GM12878 (cell line): ENCODE results near the gene REV3L. TPM values are rescaled to one million over a fixed set of nuclear protein-coding genes. Genes with fewer than 3 reads are reported as not detected.

Experiments used
- ATAC-seq: fragments of 200-7000 bp; cut with Tn5 transposase; 3 replicates; pipeline ENCODE4 v1.9.1; 2020; ENCODE audit warnings: mild to moderate bottlenecking, moderate library complexity
- BruUV-seq: library from RNA; stranded (reverse); fragments of 400-500 nt; replicated peaks from 2 replicates; lab custom pipeline; 2021; lab: Mats Ljungman, UMichigan
- CTCF ChIA-PET: fragments of 300-600 bp; sonication (Branson Sonifier 250); formaldehyde crosslinking; extraction: SDS; loops from one replicate; lab custom pipeline; 2021; ENCODE audit warnings: inconsistent platforms; lab: Yijun Ruan, JAX
- POLR2A ChIA-PET: fragments of 350-600 bp; formaldehyde crosslinking; extraction: SDS; loops from one replicate; lab custom pipeline; 2021; ENCODE audit warnings: inconsistent platforms; lab: Charles Lee
- RAD21 ChIA-PET: fragments of 300-600 bp; sonication (Branson Sonifier 250); formaldehyde crosslinking; loops from one replicate; lab custom pipeline; 2023; ENCODE audit warnings: antibody characterized with exemption; ENCODE audit not compliant: unreplicated experiment; lab: Charles Lee
- SMC1A ChIA-PET: fragments of 300-600 bp; sonication (Branson Sonifier 250); formaldehyde crosslinking; loops from one replicate; lab custom pipeline; 2023; ENCODE audit not compliant: unreplicated experiment, uncharacterized antibody; lab: Charles Lee
- DNase-seq: peaks from one replicate; pipeline ENCODE4 v3.0.0-alpha.2; 2011; ENCODE audit warnings: low read depth, low spot score
- FAIRE-seq: peaks from 3 replicates; lab custom pipeline; 2011; peaks lifted over from hg19 to GRCh38; lab: Jason Lieb, UNC
- H2AFZ ChIP-seq: 2 replicates; pipeline ENCODE4 v1.6.0; 2011; ENCODE audit warnings: low read depth, low read length, control low read depth; ENCODE audit not compliant: control insufficient read depth
- H3K27ac ChIP-seq: 2 replicates; pipeline ENCODE4 v1.5.1; 2011; ENCODE audit warnings: control low read depth; ENCODE audit not compliant: control insufficient read depth, insufficient read depth
- H3K27me3 ChIP-seq, 2 experiments: replicated peaks in 1 of 2; 2 replicates each; pipeline versions ENCODE4 v1.6.0 to v1.6.1; 2011; ENCODE audit warnings: low read length in 1 of 2; ENCODE audit not compliant: control insufficient read depth in 2 of 2, insufficient read depth in 2 of 2
- H3K36me3 ChIP-seq, 2 experiments: 2 replicates each; pipeline ENCODE4 v1.5.1; 2011; ENCODE audit warnings: low read length in 1 of 2; ENCODE audit not compliant: control insufficient read depth in 2 of 2, insufficient read depth in 2 of 2
- H3K4me1 ChIP-seq: 2 replicates; pipeline ENCODE4 v1.6.1; 2011; ENCODE audit warnings: mild to moderate bottlenecking, low read length, moderate library complexity, mixed read lengths; ENCODE audit not compliant: control insufficient read depth, insufficient read depth
- H3K4me2 ChIP-seq: 2 replicates; pipeline ENCODE4 v1.6.0; 2011; ENCODE audit warnings: control low read depth; ENCODE audit not compliant: control insufficient read depth, insufficient read depth
- H3K4me3 ChIP-seq: fragments of 200-600 bp; sonication (generic); 2 replicates; pipeline ENCODE4 v1.5.1; 2016
- H3K79me2 ChIP-seq: 2 replicates; pipeline ENCODE4 v1.6.0; 2011; ENCODE audit warnings: low read length; ENCODE audit not compliant: control insufficient read depth, insufficient read depth
- H3K9ac ChIP-seq: 2 replicates; pipeline ENCODE4 v1.8.0; 2011; ENCODE audit warnings: low read length, control low read depth, mixed read lengths; ENCODE audit not compliant: control insufficient read depth, insufficient read depth
- H3K9me3 ChIP-seq: replicated peaks from 3 replicates; pipeline ENCODE4 v1.5.1; 2011; ENCODE audit warnings: mild to moderate bottlenecking, low read length; ENCODE audit not compliant: control insufficient read depth, insufficient read depth
- H4K20me1 ChIP-seq: 2 replicates; pipeline ENCODE4 v1.6.0; 2011; ENCODE audit not compliant: control insufficient read depth, insufficient read depth
- IKZF1 ChIP-seq: fragments of 450-650 bp; conservative IDR thresholded peaks from 2 replicates; pipeline ENCODE4 v1.6.1; 2017; ENCODE audit warnings: antibody characterized with exemption, mild to moderate bottlenecking
- IRF4 ChIP-seq: IDR thresholded peaks from 2 replicates; pipeline ENCODE4 v1.6.1; 2011; ENCODE audit warnings: low read depth, low read length
- NFYB ChIP-seq: IDR thresholded peaks from 2 replicates; pipeline ENCODE4 v1.6.1; 2011; ENCODE audit warnings: low read depth, mild to moderate bottlenecking, low read length, improper control_type of control experiment, moderate library complexity; ENCODE audit not compliant: insufficient read depth
- NRF1 ChIP-seq: conservative IDR thresholded peaks from 2 replicates; pipeline ENCODE4 v1.6.1; 2011; ENCODE audit warnings: mild to moderate bottlenecking, low read depth, low read length, improper control_type of control experiment
- USF1 ChIP-seq: IDR thresholded peaks from 2 replicates; pipeline ENCODE4 v1.6.1; 2011; ENCODE audit warnings: borderline replicate concordance, low read depth, mild to moderate bottlenecking, moderate library complexity, mixed read lengths, low read length; ENCODE audit not compliant: insufficient read depth; ENCODE audit errors: extremely low read length
- WGBS: methylation state at CpG from one replicate; pipeline ENCODE4 v1.1.6; 2016; ENCODE audit warnings: low lambda C conversion rate; ENCODE audit not compliant: insufficient replicate concordance, insufficient coverage; ENCODE audit errors: missing lambda C conversion rate; 5-methylcytosine and 5-hydroxymethylcytosine counted together
- in situ Hi-C: fragments of 300-500 bp; cut with MboI; formaldehyde crosslinking; loops from 9 replicates; pipeline ENCODE4 v1.14.3; 2018; ENCODE audit warnings: mixed read lengths
- intact Hi-C: fragments of 100-400 bp; cut with micrococcal nuclease; formaldehyde crosslinking; loops from one replicate; pipeline ENCODE4 v1.14.2; 2022; ENCODE audit not compliant: unreplicated experiment
- polyA plus RNA-seq, 11 experiments: library from polyadenylated mRNA; depleted of rRNA in 4 of 11; unstranded in 6 of 11; stranded (reverse) in 5 of 11; fragments of >200 nt; fragmentation: Nextera tagmentation in 4 of 11; fragmentation: Illumina TruSeq in 1 of 11; extraction: Ambion mirVana in 4 of 11; extraction: Trizol in 1 of 11; gene quantifications; 1 replicate in 1 of 11; 2 replicates in 10 of 11; pipeline versions ENCODE4 v1.2.1 to v1.2.3, GENCODE V29; 2011 to 2016; ENCODE audit warnings: inconsistent platforms in 2 of 11, missing spikeins in 2 of 11, low read depth in 1 of 11
- total RNA-seq, 4 experiments: library from RNA; depleted of rRNA in 3 of 4; stranded (reverse); fragments of >200 nt in 3 of 4; fragmentation: Illumina TruSeq in 1 of 4; extraction: Trizol in 1 of 4; gene quantifications; 2 replicates each; pipeline versions ENCODE4 v1.2.1 to v1.2.3, GENCODE V29; 2013 to 2021
- TF ChIP-seq, protein P1 (sequence below): fragments of 450-650 bp; IDR thresholded peaks from 2 replicates; pipeline ENCODE4 v1.6.1; 2017; ENCODE audit warnings: mild to moderate bottlenecking

The REV3L gene
- total and polyA plus RNA-seq, 10 of the 15 experiments (the other 5 are each of a cell fraction or from before 2014, with no cell fraction given), result 7.6 to 33.6 (median 21.5) TPM

DNA sequence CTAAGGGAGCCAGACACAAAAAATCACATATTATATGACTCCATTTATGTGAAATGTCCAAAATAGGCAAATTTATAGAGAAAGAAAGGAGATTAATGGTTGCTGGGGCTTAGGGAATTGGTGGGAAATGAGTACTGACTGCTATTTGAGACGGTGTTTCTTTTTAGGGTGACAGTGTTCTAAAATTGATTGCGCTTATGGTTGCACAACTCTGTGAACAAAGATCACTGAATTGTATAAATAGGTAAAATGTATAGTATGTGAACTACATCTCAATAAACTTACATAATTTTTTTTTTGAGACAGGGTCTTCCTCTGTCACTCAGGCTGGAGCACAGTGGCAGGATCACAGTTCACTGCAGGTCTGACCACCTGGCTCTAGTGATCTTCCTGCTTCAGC lies 45.4 kb downstream of the REV3L start:
- ChIA-PET RAD21 (no interaction called here), CTCF (no interaction called here)
- no peak overlapping the region for H3K9ac ChIP-seq
- no peak for TF ChIP-seq USF1
- TF ChIP-seq, protein P1, sequence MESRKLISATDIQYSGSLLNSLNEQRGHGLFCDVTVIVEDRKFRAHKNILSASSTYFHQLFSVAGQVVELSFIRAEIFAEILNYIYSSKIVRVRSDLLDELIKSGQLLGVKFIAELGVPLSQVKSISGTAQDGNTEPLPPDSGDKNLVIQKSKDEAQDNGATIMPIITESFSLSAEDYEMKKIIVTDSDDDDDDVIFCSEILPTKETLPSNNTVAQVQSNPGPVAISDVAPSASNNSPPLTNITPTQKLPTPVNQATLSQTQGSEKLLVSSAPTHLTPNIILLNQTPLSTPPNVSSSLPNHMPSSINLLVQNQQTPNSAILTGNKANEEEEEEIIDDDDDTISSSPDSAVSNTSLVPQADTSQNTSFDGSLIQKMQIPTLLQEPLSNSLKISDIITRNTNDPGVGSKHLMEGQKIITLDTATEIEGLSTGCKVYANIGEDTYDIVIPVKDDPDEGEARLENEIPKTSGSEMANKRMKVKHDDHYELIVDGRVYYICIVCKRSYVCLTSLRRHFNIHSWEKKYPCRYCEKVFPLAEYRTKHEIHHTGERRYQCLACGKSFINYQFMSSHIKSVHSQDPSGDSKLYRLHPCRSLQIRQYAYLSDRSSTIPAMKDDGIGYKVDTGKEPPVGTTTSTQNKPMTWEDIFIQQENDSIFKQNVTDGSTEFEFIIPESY, result no peak
- no peak for TF ChIP-seq IKZF1
- TF ChIP-seq NRF1, result no peak
- no peak for TF ChIP-seq IRF4
- TF ChIP-seq NFYB, result no peak
- TF ChIP-seq, all 136 proteins: peak for 0
- no peak overlapping the region for H3K4me2 ChIP-seq
- FAIRE-seq (no peak), ATAC-seq (no peak), DNase-seq (no peak)
- ChIA-PET SMC1A (no interaction called here), POLR2A (no interaction called here)
- intact Hi-C loops, result no loop called here
- no TSS peak for BruUV-seq
- H3K4me1 ChIP-seq, result peaks cover 5% of the 10 kb centered on the region
- H4K20me1 ChIP-seq, result no peaks in the 10 kb centered on the region
- peaks cover 46% of the 10 kb centered on the region for H3K79me2 ChIP-seq
- WGBS, result 97% methylated on average over 2 of the region's 2 CpGs
- no peak overlapping the region for H3K27ac ChIP-seq
- H3K9me3 ChIP-seq, result peaks cover 2% of the 10 kb centered on the region
- no peaks in the 10 kb centered on the region for H3K27me3 ChIP-seq
- no peak overlapping the region for H3K4me3 ChIP-seq
- in situ Hi-C loops, result no loop called here
- no peaks in the 10 kb centered on the region for H3K36me3 ChIP-seq
- H2AFZ ChIP-seq, result no peak overlapping the region
